ENCODE data around the gene GTF2F1. TPM values are rescaled to one million over a fixed set of nuclear protein-coding genes. Genes with fewer than 3 reads are reported as not detected.
"Not testable (repeated sequence)": the region's sequence is repeated elsewhere in the genome, so short reads cannot be mapped to it uniquely, and the experiment has no call there.

Gene GTF2F1
- total and polyA plus RNA-seq, 2 experiments from 2014 or later = 41.2 to 43.3 TPM

GRCh38 chr19:6359568-6360341 is 33.2 kb downstream of the GTF2F1 start:
- Histone ChIP-seq H3K4me2 (ENCODE audit: unreplicated experiment) (no peak overlapping the region), H2AFZ (no peak overlapping the region), H3K9ac (no peak overlapping the region), H3K9me3 (ENCODE audit: low read depth) (no peaks in the 10 kb centered on the region), H3K27ac (no peak overlapping the region), H3K4me1 (ENCODE audit: insufficient read depth) (no peaks in the 10 kb centered on the region), H3K27me3 (replicated peaks; ENCODE audit: insufficient read depth) (no peaks in the 10 kb centered on the region), H3K4me3 (no peak overlapping the region), H3K9me2 (ENCODE audit: insufficient read depth) (no peaks in the 10 kb centered on the region), H4K20me1 (ENCODE audit: insufficient read depth) (no peaks in the 10 kb centered on the region), H3K36me3 (ENCODE audit: low read depth) (no peaks in the 10 kb centered on the region), H3K79me2 (ENCODE audit: insufficient read depth) (peaks cover 26% of the 10 kb centered on the region), H3F3A (ENCODE audit: insufficient read depth) (no peaks in the 10 kb centered on the region)
- no peak for DNase-seq
- in situ Hi-C loops (cut with MboI) = no loop called here
- TF ChIP-seq EZH2 (IDR thresholded peaks at IDR 0.05; ENCODE audit: insufficient read depth, poor library complexity, severe bottlenecking) = no peak
- no peak for TF ChIP-seq EZH2phosphoT487 (IDR thresholded peaks at IDR 0.05; ENCODE audit: insufficient read depth, low read depth)
- WGBS, 2 experiments (ENCODE audit: low coverage in 1 of 2, low lambda C conversion rate in 2 of 2, missing lambda C conversion rate in 2 of 2) = 81 to 82% methylated on average over 5 of the region's 5 CpGs

- no peak for DNase-seq
- Histone ChIP-seq H3K27me3 (replicated peaks; ENCODE audit: insufficient read depth) (no peaks in the 10 kb centered on the region), H4K20me1 (ENCODE audit: insufficient read depth) (no peaks in the 10 kb centered on the region), H3F3A (ENCODE audit: insufficient read depth) (peaks cover 3% of the 10 kb centered on the region; the same call in 1 of the 2 replicates), H3K27ac (no peak overlapping the region), H3K79me2 (ENCODE audit: insufficient read depth) (peaks cover 14% of the 10 kb centered on the region), H3K4me3 (no peak overlapping the region), H3K9me3 (ENCODE audit: low read depth) (no peaks in the 10 kb centered on the region), H3K9me2 (ENCODE audit: insufficient read depth) (no peaks in the 10 kb centered on the region), H2AFZ (no peak overlapping the region), H3K36me3 (ENCODE audit: low read depth) (no peaks in the 10 kb centered on the region), H3K4me1 (ENCODE audit: insufficient read depth) (no peaks in the 10 kb centered on the region), H3K4me2 (ENCODE audit: unreplicated experiment) (no peak overlapping the region), H3K9ac (no peak overlapping the region)
- TF ChIP-seq EZH2phosphoT487 (IDR thresholded peaks at IDR 0.05; ENCODE audit: insufficient read depth, low read depth) (no peak), EZH2 (IDR thresholded peaks at IDR 0.05; ENCODE audit: insufficient read depth, poor library complexity, severe bottlenecking) (no peak)
- 47 to 52% methylated on average over 9 of the region's 9 CpGs for WGBS, 2 experiments (ENCODE audit: low coverage in 1 of 2, low lambda C conversion rate in 2 of 2, missing lambda C conversion rate in 2 of 2)
- in situ Hi-C loops (cut with MboI) = no loop called here
Observed at GRCh38 chr19:6358003-6358402, 35.0 kb downstream of the GTF2F1 start.

GRCh38 chr19:6357174-6357573 is 35.8 kb downstream of the GTF2F1 start:
- H4K20me1 ChIP-seq (ENCODE audit: insufficient read depth) = no peaks in the 10 kb centered on the region
- H3K9me2 ChIP-seq (ENCODE audit: insufficient read depth) = no peaks in the 10 kb centered on the region
- H3K27ac ChIP-seq = no peak overlapping the region
- no peak for DNase-seq
- H3K9me3 ChIP-seq (ENCODE audit: low read depth) = no peaks in the 10 kb centered on the region
- no peaks in the 10 kb centered on the region for H3K27me3 ChIP-seq (replicated peaks; ENCODE audit: insufficient read depth)
- peaks cover 3% of the 10 kb centered on the region; the same call in 1 of the 2 replicates for H3F3A ChIP-seq (ENCODE audit: insufficient read depth)
- H3K4me2 ChIP-seq (ENCODE audit: unreplicated experiment) = no peak overlapping the region
- TF ChIP-seq EZH2 (IDR thresholded peaks at IDR 0.05; ENCODE audit: insufficient read depth, poor library complexity, severe bottlenecking) = no peak
- no peak for TF ChIP-seq EZH2phosphoT487 (IDR thresholded peaks at IDR 0.05; ENCODE audit: insufficient read depth, low read depth)
- H3K36me3 ChIP-seq (ENCODE audit: low read depth) = no peaks in the 10 kb centered on the region
- H2AFZ ChIP-seq = no peak overlapping the region
- in situ Hi-C loops (cut with MboI) = no loop called here
- no peak overlapping the region for H3K4me3 ChIP-seq
- no peaks in the 10 kb centered on the region for H3K4me1 ChIP-seq (ENCODE audit: insufficient read depth)
- H3K9ac ChIP-seq = no peak overlapping the region
- peaks cover 6% of the 10 kb centered on the region for H3K79me2 ChIP-seq (ENCODE audit: insufficient read depth)
- WGBS, 2 experiments (ENCODE audit: low coverage in 1 of 2, low lambda C conversion rate in 2 of 2, missing lambda C conversion rate in 2 of 2) = 76 to 89% methylated on average over 10 to 14 of the region's 14 CpGs

- H3K27me3 ChIP-seq (replicated peaks; ENCODE audit: insufficient read depth); H3K9me2 ChIP-seq (ENCODE audit: insufficient read depth); H3F3A ChIP-seq (ENCODE audit: insufficient read depth); H3K9me3 ChIP-seq (ENCODE audit: low read depth); H3K4me2 ChIP-seq (ENCODE audit: unreplicated experiment); DNase-seq; H4K20me1 ChIP-seq (ENCODE audit: insufficient read depth); H3K79me2 ChIP-seq (ENCODE audit: insufficient read depth); H3K27ac ChIP-seq; H2AFZ ChIP-seq; H3K36me3 ChIP-seq (ENCODE audit: low read depth); H3K4me3 ChIP-seq; in situ Hi-C loops (cut with MboI); H3K9ac ChIP-seq; H3K4me1 ChIP-seq (ENCODE audit: insufficient read depth): not testable (repeated sequence)
- WGBS, 2 experiments (ENCODE audit: low coverage in 1 of 2, low lambda C conversion rate in 2 of 2, missing lambda C conversion rate in 2 of 2) = 86% methylated on average over 10 to 39 of the region's 46 CpGs
Observed at GRCh38 chr19:6355321-6356040, 37.5 kb downstream of the GTF2F1 start.

Data from GM23248 (cell line).